OCI-LY3 (cell line): ENCODE results near the gene CACNA1C.

Experiments
- H2AFZ ChIP-seq: fragments of 200-600, 300-600 bp; shearing (Covaris generic); 2 replicates; pipeline ENCODE4 v1.6.0; 2014; ENCODE audit warnings: antibody characterized with exemption, low read depth, low read length
- H3K27ac ChIP-seq: fragments of 200-600, 300-600 bp; sonication (generic); 2 replicates; pipeline ENCODE4 v1.5.1; 2014; ENCODE audit warnings: mild to moderate bottlenecking, low read length, moderate library complexity, mixed read lengths
- H3K27me3 ChIP-seq: fragments of 200-600, 300-600 bp; sonication (generic); 2 replicates; pipeline ENCODE4 v1.6.1; 2014; ENCODE audit warnings: low read depth, low read length, mixed read lengths
- H3K36me3 ChIP-seq: fragments of 200-600, 300-600 bp; sonication (generic); replicated peaks from 2 replicates; pipeline ENCODE3; 2014; ENCODE audit warnings: low read depth, low read length, mixed read lengths
- H3K4me1 ChIP-seq: fragments of 300-600, 200-600 bp; sonication (generic); 2 replicates; pipeline ENCODE4 v1.6.1; 2014; ENCODE audit warnings: low read length, mixed read lengths
- H3K4me2 ChIP-seq: fragments of 200-600, 300-600 bp; sonication (generic); 2 replicates; pipeline ENCODE4 v1.6.1; 2014; ENCODE audit warnings: low read length, mixed read lengths
- H3K4me3 ChIP-seq: fragments of 300-600, 200-600 bp; sonication (generic); 2 replicates; pipeline ENCODE4 v1.5.1; 2014; ENCODE audit warnings: antibody characterized with exemption, mild to moderate bottlenecking, low read length, moderate library complexity
- H3K79me2 ChIP-seq: fragments of 300-600, 200-600 bp; shearing (Covaris generic); 2 replicates; pipeline ENCODE4 v1.6.1; 2014; ENCODE audit warnings: mild to moderate bottlenecking, low read length, mixed read lengths
- H3K9ac ChIP-seq: fragments of 300-600, 200-600 bp; shearing (Covaris generic); 2 replicates; pipeline ENCODE4 v1.6.0; 2014; ENCODE audit warnings: mild to moderate bottlenecking, low read length, moderate library complexity
- H3K9me3 ChIP-seq: fragments of 200-600, 300-600 bp; shearing (Covaris generic); 2 replicates; pipeline ENCODE4 v1.6.1; 2014; ENCODE audit warnings: low read length, mixed read lengths; ENCODE audit not compliant: insufficient read depth
- H4K20me1 ChIP-seq: fragments of 200-600, 300-600 bp; sonication (generic); 2 replicates; pipeline ENCODE4 v1.6.1; 2016; ENCODE audit warnings: low read length, mixed read lengths; ENCODE audit not compliant: insufficient read depth
- CTCF ChIP-seq: fragments of 200-600, 300-600 bp; sonication (generic); IDR thresholded peaks from 2 replicates; pipeline ENCODE4 v1.5.1; 2014; ENCODE audit warnings: antibody characterized with exemption, low read length, low read depth
- EZH2phosphoT487 ChIP-seq: fragments of 200-600 bp; shearing (Covaris generic); IDR thresholded peaks from 2 replicates; pipeline ENCODE4 v1.6.1; 2018; ENCODE audit warnings: antibody characterized with exemption, mixed run types, low read depth

Gene CACNA1C

GRCh38 chr12:2108975-2109671 is 56.3 kb downstream of the CACNA1C start:
- Histone ChIP-seq H3K79me2 (no peaks in the 10 kb centered on the region), H3K4me2 (no peak overlapping the region), H3K9me3 (no peaks in the 10 kb centered on the region), H3K27me3 (peaks cover 5% of the 10 kb centered on the region; the same call in 1 of the 2 replicates), H3K27ac (no peak overlapping the region), H2AFZ (no peak overlapping the region), H4K20me1 (no peaks in the 10 kb centered on the region), H3K36me3 (no peaks in the 10 kb centered on the region), H3K4me1 (no peaks in the 10 kb centered on the region), H3K4me3 (no peak overlapping the region), H3K9ac (no peak overlapping the region)
- no peak for TF ChIP-seq CTCF
- no peak for TF ChIP-seq EZH2phosphoT487

- TF ChIP-seq EZH2phosphoT487 (no peak), CTCF (no peak)
- Histone ChIP-seq H3K36me3 (no peaks in the 10 kb centered on the region), H3K27ac (no peak overlapping the region), H3K9ac (no peak overlapping the region), H3K4me1 (no peaks in the 10 kb centered on the region), H3K4me2 (no peak overlapping the region), H3K79me2 (no peaks in the 10 kb centered on the region), H3K9me3 (no peaks in the 10 kb centered on the region), H2AFZ (no peak overlapping the region), H4K20me1 (no peaks in the 10 kb centered on the region), H3K27me3 (no peaks in the 10 kb centered on the region), H3K4me3 (no peak overlapping the region)
These were observed 57.3 kb downstream of the CACNA1C start for GRCh38 chr12:2110127-2110526.

- Histone ChIP-seq H4K20me1 (no peaks in the 10 kb centered on the region), H3K4me2 (no peak overlapping the region), H3K9me3 (no peaks in the 10 kb centered on the region), H2AFZ (no peak overlapping the region), H3K27ac (no peak overlapping the region), H3K4me1 (no peaks in the 10 kb centered on the region), H3K9ac (no peak overlapping the region), H3K27me3 (no peaks in the 10 kb centered on the region), H3K36me3 (no peaks in the 10 kb centered on the region), H3K4me3 (no peak overlapping the region), H3K79me2 (no peaks in the 10 kb centered on the region)
- TF ChIP-seq CTCF (no peak), EZH2phosphoT487 (no peak)
These were observed 58.2 kb downstream of the CACNA1C start for GRCh38 chr12:2110849-2111566.

DNA sequence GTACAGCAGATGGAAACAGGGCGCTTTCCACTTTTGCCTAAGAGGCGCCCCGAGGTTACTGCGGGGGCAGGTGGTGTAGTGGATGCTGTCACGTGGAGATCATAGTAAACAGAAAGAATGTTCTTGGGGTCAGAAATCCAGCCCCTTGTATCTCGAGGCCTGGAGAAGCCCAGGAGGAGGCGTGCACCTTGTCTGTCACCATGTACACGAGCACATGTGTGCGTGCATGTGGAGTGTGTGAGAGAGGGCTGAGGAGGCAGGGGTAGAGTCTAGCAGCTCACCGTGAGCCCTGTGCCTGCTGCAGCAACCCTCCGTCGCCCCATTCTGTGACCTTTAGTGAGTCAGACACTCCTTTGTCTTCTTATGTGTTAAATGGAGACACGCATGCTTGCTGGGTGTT is 59.0 kb downstream of the CACNA1C start:
- Histone ChIP-seq H4K20me1 (no peaks in the 10 kb centered on the region), H3K36me3 (no peaks in the 10 kb centered on the region), H3K9me3 (no peaks in the 10 kb centered on the region), H3K4me3 (no peak overlapping the region), H3K79me2 (no peaks in the 10 kb centered on the region), H3K4me1 (no peaks in the 10 kb centered on the region), H2AFZ (no peak overlapping the region), H3K27me3 (no peaks in the 10 kb centered on the region), H3K9ac (no peak overlapping the region), H3K27ac (no peak overlapping the region), H3K4me2 (no peak overlapping the region)
- TF ChIP-seq EZH2phosphoT487 = no peak
- no peak for TF ChIP-seq CTCF
